HG03439 (cell line): ENCODE results near the gene PRPF6.
"Not testable (repeated sequence)": the region's sequence is repeated elsewhere in the genome, so short reads cannot be mapped to it uniquely, and the experiment has no call there.

ENCODE experiments used
- ATAC-seq: cut with Tn5 transposase; IDR thresholded peaks from one replicate; pipeline ENCODE4 v1.9.1; 2021; ENCODE audit warnings: mild to moderate bottlenecking, moderate library complexity; ENCODE audit not compliant: unreplicated experiment

PRPF6 gene

DNA sequence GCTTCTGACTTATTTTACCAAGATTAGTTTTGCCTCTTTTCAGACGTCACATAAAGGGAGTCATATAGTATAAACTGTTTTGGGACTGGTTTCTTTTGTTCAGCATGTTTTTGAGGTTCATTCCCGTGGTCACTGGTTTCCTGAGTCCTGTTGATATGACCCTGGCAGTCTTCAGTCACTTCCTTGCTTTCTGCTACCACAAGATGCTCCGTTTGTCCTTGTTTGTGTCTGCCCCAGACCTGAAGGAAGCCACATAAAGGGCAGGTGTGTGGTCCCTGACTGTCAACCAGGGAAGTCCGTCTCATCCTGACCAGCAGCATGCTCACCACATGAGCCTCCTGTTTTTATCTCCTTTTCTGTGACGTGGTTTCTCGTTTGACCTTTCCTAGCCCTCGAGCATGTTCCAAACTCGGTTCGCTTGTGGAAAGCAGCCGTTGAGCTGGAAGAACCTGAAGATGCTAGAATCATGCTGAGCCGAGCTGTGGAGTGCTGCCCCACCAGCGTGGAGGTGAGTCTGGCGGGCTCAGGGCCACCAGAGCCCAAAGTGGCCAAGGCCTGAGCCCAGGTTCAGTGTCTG lies 29.0 kb downstream of the PRPF6 start:
- ATAC-seq, result no peak

- ATAC-seq, result no peak
Measured at GRCh38 chr20:64010711-64011237, 29.8 kb downstream of the PRPF6 start.

DNA sequence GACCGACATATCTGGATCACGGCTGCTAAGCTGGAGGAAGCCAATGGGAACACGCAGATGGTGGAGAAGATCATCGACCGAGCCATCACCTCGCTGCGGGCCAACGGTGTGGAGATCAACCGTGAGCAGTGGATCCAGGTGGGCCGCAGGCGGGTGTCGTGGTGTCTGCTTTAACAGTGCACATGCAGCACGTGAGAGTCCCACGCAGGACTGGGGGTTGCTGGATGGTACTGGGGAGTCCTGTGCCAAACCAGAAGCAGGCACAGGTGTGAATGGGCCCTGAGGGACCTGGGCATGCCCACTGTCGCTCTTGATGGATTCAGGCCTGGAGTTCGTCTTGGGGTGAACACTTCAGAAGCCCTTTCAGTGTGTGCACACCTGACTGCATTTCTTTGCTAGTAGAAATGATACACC lies 30.4 kb downstream of the PRPF6 start:
- ATAC-seq, result no peak

- not testable (repeated sequence) for ATAC-seq
Measured at GRCh38 chr20:64012385-64013154, 31.6 kb downstream of the PRPF6 start.

DNA sequence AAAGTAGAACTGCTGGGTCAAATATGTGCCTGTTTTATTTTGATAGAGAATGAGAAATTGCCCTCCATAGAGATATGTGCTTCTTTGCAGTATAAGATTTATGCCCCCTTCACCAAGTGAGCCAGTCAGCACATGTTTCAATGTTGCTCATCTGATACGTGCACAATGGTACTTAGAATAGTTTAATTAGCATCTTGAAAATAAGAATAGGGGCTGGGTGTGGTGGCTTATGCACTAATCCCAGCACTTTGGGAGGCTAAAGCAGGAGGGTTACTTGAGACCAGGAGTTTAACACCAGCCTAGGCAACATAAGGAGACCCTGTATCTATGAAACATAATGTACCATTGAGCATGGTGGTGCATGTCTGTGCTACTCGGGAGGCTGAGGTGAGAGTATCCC lies 34.7 kb downstream of the PRPF6 start:
- no peak for ATAC-seq

DNA sequence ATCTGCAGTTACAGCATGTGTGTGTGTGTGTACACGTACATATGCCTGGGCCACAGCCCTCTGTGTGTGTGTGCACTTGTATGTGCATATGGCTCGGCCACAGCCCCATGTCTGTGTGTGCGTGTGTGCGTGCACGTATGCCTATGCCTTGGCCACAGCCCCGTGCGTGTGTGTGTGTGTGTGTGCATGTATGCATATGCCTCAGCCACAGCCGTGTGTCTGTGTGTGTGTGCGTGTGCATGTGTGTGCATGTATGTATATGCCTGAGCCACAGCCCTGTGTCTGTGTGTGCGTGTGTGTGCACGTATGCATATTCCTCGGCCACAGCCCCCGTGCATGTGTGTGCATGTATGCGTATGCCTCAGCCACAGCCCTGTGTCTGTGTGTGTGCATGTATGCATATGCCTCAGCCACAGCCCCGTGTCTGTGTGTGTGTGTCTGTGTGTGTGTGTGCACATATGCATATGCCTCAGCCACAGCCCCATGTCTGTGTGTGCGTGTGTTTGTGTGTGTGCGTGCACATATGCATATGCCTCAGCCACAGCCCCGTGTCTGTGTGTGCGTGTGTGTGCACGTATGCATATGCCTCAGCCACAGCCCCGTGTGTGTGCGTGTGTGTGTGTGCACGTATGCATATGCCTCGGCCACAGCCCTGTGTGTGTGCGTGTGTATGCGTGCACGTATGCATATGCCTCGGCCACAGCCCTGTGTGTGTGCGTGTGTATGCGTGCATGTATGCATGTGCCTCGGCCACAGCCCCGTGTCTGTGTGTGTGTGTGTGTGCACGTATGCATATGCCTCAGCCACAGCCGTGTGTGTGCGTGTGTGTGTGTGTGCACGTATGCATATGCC lies 40.4 kb downstream of the PRPF6 start:
- no peak for ATAC-seq

DNA sequence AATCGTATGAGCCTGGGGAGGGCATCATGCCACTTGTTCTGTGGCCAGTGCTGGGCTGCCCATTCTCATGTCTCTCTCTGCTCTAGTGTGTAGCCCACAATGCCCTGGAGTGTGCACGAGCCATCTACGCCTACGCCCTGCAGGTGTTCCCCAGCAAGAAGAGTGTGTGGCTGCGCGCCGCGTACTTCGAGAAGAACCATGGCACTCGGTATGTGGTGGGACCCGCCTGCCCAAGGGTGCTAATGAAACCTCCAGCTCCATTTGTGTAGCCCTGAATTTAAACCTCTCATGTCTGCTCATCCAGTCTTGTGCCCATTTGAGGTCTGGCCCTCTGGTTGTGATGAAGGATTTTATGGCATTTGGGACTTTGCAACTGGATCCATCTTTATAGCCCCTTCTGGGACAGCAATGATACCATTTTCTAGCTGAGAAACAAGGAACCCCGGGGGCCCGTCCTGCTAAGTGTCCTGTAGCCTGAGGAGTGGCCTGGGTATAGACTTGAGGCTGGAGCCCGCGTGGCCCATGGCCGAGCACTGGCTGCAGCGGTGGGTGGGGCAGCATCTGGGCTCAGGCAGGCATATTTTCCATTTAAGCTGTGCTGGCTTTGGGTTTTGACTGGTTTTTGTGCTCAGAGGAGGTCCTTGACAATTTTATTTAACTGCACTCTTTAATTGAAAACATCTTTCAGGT lies 41.9 kb downstream of the PRPF6 start:
- no peak for ATAC-seq

DNA sequence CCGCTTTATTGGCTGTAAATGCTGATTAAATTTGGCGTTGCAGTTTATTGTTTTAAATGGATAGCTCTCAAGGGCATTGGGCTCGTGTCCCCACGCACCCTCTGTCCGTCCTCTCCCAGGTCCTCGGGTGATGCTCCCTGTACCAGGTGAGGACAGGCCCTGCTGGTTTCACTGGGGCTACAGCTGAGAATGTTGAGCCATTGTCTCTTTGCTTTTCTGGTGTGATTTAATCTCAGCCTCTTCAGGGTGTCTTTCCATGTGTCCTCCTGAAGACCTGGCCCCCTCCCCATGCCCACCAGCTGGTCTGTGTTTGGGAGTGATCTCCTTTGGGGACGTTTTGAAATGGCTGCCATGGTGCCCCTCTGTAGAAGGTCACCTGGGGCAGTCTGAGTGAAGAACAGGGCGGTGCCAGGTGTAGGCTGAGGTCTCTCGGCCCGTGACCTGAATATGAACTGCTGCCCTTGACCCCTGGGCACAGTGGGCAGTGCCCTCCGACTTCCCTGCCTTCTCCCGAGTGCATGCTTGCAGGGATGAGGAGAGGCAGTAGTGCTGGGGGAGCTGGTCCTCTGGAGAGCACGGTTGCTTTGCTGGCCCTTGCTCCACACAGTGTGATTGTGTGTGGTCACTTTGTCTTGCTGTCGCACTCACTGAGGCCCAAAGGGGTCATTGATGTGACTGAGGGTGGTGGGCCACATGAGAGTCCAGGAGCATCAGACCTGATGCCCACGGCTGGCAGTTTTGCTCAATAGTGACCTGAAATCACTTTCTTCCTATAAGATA lies 42.6 kb downstream of the PRPF6 start:
- no peak for ATAC-seq

DNA sequence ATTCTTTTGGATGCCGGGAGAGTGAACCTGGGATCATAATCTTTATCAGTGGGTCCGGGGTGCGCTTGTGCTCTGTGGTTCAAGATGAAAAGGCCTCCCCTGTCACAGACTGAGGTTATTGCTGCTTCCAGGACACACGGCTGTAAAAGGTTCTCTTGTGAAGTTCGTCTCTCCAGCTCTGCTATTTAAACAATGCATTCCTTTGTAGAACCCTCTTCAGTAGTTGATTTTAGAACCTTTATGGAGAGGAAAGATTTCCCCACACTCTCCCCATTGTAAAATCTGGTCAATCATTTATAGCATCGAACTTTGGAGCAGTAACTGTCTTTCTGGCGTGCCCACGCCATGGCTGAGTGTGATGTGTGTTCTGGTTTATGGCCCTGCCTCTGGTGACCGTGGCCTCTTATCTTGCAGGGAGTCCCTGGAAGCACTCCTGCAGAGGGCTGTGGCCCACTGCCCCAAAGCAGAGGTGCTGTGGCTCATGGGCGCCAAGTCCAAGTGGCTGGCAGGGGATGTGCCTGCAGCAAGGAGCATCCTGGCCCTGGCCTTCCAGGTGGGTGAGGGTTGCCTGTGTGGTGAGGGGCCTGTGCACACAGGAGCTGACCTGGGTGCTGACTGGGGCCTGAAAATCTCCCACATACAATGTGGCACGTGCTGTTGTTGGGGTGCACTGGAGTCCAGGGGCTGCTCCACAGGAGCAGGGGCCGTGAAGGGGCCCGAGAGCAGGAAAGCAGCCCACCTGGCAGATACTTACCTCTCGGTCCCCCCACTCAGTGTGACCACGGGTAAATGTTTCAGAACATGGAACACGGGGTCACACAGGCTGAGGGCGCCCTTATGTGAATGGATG lies 43.4 kb downstream of the PRPF6 start:
- ATAC-seq, result no peak

DNA sequence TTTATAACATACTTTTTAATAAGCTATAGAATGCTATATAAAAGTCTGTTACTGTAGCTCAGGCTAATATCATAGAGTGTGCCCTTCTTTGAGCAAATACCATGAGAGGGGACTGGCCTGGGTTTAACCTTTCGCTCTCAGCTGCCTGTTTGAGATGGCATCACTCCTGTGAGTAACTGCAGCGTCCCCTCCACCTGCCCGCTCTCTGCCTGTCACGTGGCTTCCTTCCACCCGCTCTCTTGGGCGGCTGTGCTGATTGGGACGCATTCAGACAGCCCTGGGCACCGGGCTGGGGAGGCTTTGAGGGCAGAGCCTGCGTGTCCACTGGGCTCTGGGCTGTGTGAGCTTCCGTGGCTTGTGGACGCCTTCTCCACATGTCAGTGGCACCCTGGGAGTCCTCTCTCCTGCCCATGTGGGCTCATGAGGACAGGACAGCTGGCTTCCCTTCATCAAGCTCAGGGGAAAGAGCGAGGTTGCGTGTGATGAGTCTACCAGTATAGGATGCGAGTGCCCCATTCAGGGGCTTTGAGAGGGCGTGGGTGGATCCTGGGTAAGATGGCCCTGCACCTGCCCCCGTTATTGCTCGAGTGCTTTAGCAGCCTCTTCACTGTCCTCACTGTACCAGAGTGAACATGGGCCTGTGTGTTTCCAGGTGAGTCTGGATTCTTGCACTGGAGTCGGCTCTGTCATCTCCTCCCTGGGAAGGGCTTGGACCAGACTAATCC lies 44.3 kb downstream of the PRPF6 start:
- ATAC-seq, result no peak

GRCh38 chr20:64025826-64026412 lies 45.0 kb downstream of the PRPF6 start:
- ATAC-seq, result no peak

GRCh38 chr20:64027981-64028685 lies 47.2 kb downstream of the PRPF6 start:
- no peak for ATAC-seq

- no peak for ATAC-seq
Measured at GRCh38 chr20:64029293-64030117, 48.6 kb downstream of the PRPF6 start.

GRCh38 chr20:64030371-64031134 lies 49.6 kb downstream of the PRPF6 start:
- no peak for ATAC-seq

DNA sequence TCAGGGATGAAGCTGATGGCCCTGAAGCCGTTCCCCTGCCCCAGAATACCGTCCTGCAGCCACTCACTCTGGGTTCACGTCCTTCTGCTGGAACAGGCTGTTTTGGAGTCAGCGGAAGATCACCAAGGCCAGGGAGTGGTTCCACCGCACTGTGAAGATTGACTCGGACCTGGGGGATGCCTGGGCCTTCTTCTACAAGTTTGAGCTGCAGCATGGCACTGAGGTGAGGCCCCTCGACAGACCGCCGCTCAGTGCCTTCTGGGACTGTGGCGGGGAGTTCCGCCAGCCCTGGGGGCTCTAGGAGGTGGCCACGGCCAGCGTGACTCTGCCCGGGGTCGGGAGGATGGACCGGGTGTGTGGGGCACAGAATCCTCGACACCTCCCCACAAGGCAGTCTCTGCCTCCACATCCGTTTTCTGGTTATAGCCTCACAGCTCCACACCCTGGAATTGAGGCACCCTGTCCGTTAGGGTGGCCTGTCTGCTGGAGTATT lies 50.9 kb downstream of the PRPF6 start:
- no peak for ATAC-seq
